ENCODE data around the gene KRTAP12-3.
A peak's percentile ranks its signal among the peaks of the same experiment; 100 is the strongest.
"Not testable (repeated sequence)": the region's sequence is repeated elsewhere in the genome, so short reads cannot be mapped to it uniquely, and the experiment has no call there.

The KRTAP12-3 gene

DNA sequence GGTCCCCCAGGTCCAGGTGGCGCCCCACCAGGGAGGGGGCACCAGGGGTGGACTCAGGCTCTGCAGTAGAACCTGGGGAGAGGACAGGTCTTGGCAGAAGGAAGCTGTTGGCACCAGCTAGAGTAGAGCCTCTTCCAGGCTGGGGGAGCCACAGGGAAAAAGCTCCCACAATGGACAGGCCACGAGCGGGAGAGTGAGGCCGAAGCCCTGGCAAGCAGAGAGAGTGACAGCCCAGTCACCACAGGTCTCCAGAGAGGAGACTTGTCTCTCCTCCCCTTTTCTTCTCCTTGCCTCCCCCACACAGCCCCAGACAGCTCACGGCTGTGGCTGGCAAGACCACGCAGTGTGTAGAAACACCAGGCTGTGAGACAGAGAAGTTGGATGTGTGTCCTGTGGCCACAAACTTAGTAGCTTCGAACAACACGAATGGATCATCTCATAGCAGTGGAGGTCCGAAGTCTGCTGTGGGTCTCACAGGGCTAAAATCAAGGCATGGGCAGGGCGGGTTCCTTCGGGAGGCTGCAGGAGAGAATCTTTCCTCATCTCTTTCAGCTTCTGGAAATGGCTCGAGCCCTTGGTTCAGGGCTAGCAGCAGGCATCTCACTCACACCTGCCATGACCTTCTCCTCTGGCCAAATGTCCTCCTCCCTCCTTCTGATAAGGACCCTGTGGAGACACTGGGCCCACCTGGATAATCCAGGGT is 6.6 kb upstream of the KRTAP12-3 start:
- DNase-seq (ENCODE audit: low read depth) = no peak

- no peak for DNase-seq (ENCODE audit: low read depth)
Measured at GRCh38 chr21:44653123-44653522, 4.6 kb upstream of the KRTAP12-3 start.

DNA sequence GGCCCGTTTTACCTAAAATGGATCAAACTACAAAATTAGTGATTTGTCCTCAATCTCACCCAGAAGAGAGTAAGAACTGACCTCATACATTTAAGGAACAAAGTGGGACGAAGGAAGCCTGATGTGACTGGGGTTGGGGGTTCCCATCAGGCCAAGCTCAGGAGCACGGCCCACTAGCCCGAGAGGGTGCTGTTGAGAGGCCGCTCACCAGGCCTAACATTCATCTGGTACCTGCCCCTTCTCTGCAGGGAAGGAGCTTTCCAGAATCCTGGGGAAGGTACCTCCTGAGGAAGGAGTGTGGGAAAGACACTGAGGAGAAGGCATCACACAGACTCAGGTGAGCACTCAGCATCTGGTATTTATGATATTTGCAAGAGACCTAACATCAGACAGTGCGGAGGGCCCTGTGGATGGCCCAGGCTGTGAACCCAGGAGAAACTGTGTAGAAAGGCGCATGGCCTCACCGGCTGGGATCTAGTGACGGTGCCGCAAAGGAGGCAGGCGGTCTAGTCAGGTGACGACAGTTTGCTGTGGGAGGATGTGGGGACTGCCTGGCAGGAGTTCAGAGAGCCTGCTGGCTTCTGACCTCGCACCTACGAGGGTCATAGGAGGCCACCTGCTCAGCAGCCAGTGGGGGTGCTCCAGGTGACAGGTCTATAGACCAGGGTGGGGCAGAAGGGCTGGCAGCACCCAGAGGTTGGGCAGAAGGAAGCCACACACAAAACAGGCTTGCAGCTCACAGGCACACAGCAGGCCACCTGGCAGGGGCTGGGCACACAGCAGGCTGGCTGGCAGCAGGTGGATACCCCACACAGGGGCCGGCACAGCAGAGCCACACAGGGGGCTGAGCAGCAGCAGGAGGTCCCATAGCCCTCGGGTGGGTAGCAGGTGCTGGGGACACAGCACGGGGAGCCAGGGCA is 3.8 kb upstream of the KRTAP12-3 start:
- DNase-seq (ENCODE audit: low read depth) = peak; percentile 66

DNA sequence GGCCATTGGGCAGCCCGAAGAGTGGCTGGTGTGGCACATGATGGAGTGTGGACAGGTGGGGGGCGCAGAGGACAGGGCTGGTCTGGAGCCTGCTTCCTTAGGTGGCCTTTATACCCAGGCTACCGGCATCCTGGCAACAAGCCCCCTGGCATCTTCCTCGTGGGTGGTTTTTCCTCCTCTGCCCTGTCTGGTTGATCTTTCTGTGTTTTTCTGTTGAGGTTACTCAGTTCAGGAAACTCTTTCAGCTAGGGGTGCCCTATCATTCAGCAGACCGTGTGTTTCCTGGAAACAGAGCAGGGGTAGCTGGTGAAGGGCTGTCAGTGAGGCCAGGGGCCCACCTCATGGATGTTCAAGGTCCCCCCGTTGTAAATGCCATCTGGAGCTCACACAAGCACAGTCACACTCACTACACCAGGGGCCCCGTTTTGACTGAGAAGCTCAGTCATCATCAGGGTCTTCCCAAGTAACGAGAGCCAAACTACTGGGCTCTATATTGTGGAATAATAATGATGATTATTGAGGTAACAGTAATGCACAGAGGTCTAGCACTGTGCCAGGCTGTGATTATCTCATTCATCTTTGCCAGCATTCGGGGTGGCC is 3.1 kb upstream of the KRTAP12-3 start, which contains the start of gene KRTAP12-4:
Gene KRTAP12-4, minus strand, starts transcription at position 84 of the 600 bp plus-strand sequence. Its CDS starts 45 bp downstream, at position 39.
- DNase-seq (ENCODE audit: low read depth) = no peak

DNA sequence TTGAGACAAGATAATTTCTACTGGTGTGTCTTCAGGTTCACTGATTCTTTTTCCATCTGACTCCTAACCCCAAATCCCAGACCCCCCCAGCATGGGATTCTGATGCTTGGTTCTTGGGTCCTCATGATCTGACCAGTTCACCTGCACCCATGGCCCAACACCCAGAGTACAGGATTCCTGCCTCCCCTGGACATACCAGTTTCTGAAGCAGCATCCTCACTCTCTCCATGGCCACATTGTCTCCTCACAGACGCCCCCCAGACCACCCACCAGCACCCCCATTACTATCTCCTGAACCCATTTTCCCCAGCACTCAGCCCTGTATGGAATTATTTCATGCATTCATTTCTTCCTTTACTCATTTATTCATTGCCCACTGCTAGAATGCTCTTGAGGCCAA is 864 bp upstream of the KRTAP12-3 start:
- no peak for DNase-seq (ENCODE audit: low read depth)

GRCh38 chr21:44658541-44658910 is 794 bp downstream of the KRTAP12-3 start:
- no peak for DNase-seq (ENCODE audit: low read depth)

- no peak for DNase-seq (ENCODE audit: low read depth)
Measured at GRCh38 chr21:44658913-44659595, 1.3 kb downstream of the KRTAP12-3 start.

GRCh38 chr21:44661567-44661966 is 3.8 kb downstream of the KRTAP12-3 start:
- DNase-seq (ENCODE audit: low read depth) = not testable (repeated sequence)

DNA sequence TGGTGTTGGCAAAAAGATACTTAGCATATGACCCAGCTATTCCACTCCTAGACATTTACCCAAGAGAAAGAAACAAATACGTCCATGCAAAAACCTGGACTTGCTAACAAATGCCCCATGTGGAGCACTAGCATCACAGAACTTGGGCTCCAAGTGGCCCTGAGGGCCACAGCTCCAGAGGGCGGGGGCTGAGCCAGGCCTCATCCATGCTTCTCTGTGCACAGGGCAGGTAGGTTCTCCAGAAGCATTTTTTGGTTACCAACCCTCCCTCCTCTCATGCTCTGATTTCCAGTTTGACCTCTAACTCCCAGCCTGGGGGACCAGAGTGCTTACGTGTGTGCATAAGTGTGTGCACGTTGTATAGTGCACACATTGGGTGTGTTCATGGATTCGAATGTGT is 7.0 kb downstream of the KRTAP12-3 start:
- DNase-seq (ENCODE audit: low read depth) = no peak

- DNase-seq (ENCODE audit: low read depth) = no peak
Measured at GRCh38 chr21:44666401-44667320, 8.9 kb downstream of the KRTAP12-3 start, which contains the start of gene KRTAP12-2. Gene KRTAP12-2 (minus strand): TSS chr21:44666927. CDS start chr21:44666886, 41 bp downstream.

DNA sequence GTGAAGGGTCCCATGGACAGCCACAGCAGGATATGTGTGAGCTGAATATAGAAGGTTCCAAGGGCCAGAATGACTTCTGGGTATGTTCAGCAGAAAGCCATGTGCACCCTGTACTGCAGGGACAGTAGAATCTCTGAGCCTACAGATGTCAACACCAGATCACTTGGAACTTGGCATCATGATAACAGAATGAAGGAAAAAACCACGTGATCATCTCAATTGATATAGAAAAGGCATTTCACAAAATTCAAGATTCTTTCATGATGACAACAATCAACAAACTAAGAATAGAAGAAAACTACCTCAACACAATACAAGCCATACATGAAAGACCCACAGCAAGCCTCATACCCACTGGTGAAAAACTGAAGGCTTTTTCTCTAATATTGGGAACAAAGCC is 9.9 kb downstream of the KRTAP12-3 start:
- DNase-seq (ENCODE audit: low read depth) = no peak

DNA sequence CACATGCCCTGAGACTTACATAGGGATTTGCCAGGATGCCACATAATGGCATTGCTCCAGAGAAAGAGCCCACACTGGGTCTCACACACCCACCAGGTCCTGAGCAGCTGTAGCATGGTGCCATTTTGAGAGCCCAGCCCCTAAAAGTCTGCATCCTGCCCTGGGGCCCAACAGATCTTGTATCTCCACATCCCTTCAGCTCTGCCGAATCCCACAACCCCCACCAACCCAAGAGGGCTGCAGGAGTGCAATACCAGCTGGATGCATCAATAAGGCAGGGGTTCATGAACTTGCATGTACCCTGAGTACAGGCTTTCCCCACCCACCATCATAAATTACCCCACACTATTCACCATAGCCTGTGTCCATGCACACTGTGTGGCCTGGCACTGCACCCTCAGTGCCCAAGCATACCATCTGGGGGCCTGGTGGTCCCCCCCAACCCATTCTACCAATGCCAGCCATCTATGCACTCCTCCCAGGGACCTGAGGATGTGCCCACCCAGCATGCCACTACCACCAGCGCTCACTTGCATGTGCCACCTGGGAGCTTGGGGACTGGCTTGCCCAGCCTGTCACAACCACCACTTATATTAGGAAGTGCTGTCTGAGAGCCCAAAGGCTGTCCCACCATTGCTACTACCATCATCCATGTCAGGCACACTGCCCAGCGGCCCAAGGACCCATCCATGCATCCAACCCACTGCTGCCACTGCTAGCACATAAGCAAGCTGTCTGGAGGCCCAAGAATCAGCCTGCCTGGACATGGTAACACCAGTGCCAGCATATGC is 13.1 kb downstream of the KRTAP12-3 start:
- no peak for DNase-seq (ENCODE audit: low read depth)

DNA sequence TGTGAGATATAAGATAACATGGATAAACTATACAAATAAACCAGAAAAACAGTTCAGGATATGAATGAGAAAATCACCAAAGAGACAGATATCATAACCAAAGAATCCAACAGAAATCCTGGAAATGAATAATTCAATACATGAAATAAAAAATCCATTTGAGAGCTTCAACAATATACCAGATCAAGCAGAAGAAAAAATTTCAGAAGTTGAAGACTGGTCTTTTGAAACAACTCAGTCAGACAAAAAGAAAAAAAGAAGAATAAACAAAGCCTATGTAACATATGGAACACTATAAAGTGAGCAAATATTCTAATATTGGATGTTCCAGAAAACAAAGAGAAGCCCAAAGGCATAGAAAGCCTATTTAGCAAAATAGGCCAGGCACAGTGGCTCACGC is 14.2 kb downstream of the KRTAP12-3 start:
- no peak for DNase-seq (ENCODE audit: low read depth)

- DNase-seq (ENCODE audit: low read depth) = no peak
Measured at GRCh38 chr21:44677881-44678280, 20.1 kb downstream of the KRTAP12-3 start.

- DNase-seq (ENCODE audit: low read depth) = no peak
Measured at GRCh38 chr21:44681152-44681551, 23.4 kb downstream of the KRTAP12-3 start.

GRCh38 chr21:44681861-44682579 is 24.3 kb downstream of the KRTAP12-3 start, which contains the start of gene KRTAP12-1:
Gene KRTAP12-1 (minus strand): TSS chr21:44682163. CDS start chr21:44682123, 40 bp downstream.
- no peak for DNase-seq (ENCODE audit: low read depth)

GRCh38 chr21:44682580-44683151 is 24.9 kb downstream of the KRTAP12-3 start:
- no peak for DNase-seq (ENCODE audit: low read depth)

DNA sequence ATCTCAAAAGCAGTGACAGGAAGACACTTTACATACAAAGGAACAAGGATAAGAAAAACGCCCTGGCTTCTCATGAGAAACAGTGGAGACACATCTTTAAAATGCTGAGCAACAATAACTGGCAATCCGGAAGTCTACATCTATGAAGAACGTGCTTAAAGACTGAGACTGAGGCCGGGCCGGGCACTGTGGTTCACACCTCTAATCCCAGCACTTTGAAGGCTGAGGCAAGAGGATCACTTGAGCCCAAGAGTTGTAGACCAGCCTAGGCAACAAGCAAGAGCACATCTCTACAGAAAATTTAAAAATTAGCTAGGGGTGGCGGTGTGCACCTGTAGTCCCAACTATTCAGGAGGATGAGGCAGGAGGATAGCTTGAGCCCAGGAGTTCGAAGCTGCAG is 26.3 kb downstream of the KRTAP12-3 start:
- no peak for DNase-seq (ENCODE audit: low read depth)

GRCh38 chr21:44684483-44684882 is 26.8 kb downstream of the KRTAP12-3 start:
- no peak for DNase-seq (ENCODE audit: low read depth)
